Loucy (cell line): ENCODE measurements around the gene IP6K3.

Experiments
- H2AFZ ChIP-seq: fragments of 200-600 bp; sonication (generic); 2 replicates; pipeline ENCODE4 v1.6.0; 2016; ENCODE audit warnings: antibody characterized with exemption, mild to moderate bottlenecking, low read length, moderate library complexity
- H3F3A ChIP-seq: fragments of 200-600 bp; 2 replicates; pipeline ENCODE4 v1.6.0; 2016; ENCODE audit warnings: antibody characterized with exemption, low read depth, mild to moderate bottlenecking
- H3K27me3 ChIP-seq: fragments of 200-600 bp; sonication (generic); 2 replicates; pipeline ENCODE4 v1.6.1; 2014; ENCODE audit warnings: low read length, mild to moderate bottlenecking; ENCODE audit not compliant: insufficient read depth, poor library complexity, severe bottlenecking
- H3K36me3 ChIP-seq: fragments of 200-600 bp; sonication (generic); 2 replicates; pipeline ENCODE4 v1.6.1; 2016; ENCODE audit warnings: low read length; ENCODE audit not compliant: insufficient read depth
- H3K4me1 ChIP-seq: fragments of 200-600 bp; sonication (generic); 2 replicates; pipeline ENCODE4 v1.5.1; 2014; ENCODE audit warnings: low read length, mild to moderate bottlenecking; ENCODE audit not compliant: insufficient read depth, poor library complexity, severe bottlenecking
- H3K4me2 ChIP-seq: fragments of 200-600 bp; sonication (generic); 2 replicates; pipeline ENCODE4 v1.6.0; 2014; ENCODE audit warnings: antibody characterized with exemption, low read length, low read depth, mild to moderate bottlenecking; ENCODE audit not compliant: poor library complexity, severe bottlenecking
- H3K4me3 ChIP-seq: fragments of 200-600 bp; sonication (generic); 2 replicates; pipeline ENCODE4 v1.5.1; 2014; ENCODE audit warnings: low read length, mild to moderate bottlenecking, mixed read lengths; ENCODE audit not compliant: poor library complexity, severe bottlenecking
- H3K79me2 ChIP-seq: fragments of 200-600 bp; sonication (generic); 2 replicates; pipeline ENCODE4 v1.6.1; 2014; ENCODE audit warnings: low read length; ENCODE audit not compliant: insufficient read depth
- H3K9ac ChIP-seq: fragments of 200-600 bp; sonication (generic); 2 replicates; pipeline ENCODE4 v1.6.0; 2014; ENCODE audit warnings: mild to moderate bottlenecking, low read depth, low read length, moderate library complexity; ENCODE audit not compliant: poor library complexity, severe bottlenecking
- H3K9me2 ChIP-seq: fragments of 200-600 bp; sonication (generic); replicated peaks from 2 replicates; pipeline ENCODE4 v1.6.1; 2016; ENCODE audit warnings: low read depth, low read length, mixed read lengths
- H3K9me3 ChIP-seq: fragments of 200-600 bp; sonication (generic); 2 replicates; pipeline ENCODE4 v1.6.1; 2014; ENCODE audit warnings: mild to moderate bottlenecking, antibody characterized with exemption, low read length, low read depth; ENCODE audit not compliant: insufficient read depth
- H4K20me1 ChIP-seq: fragments of 200-600 bp; sonication (generic); 2 replicates; pipeline ENCODE4 v1.6.0; 2014; ENCODE audit warnings: antibody characterized with exemption, low read length, mild to moderate bottlenecking; ENCODE audit not compliant: insufficient read depth, poor library complexity, severe bottlenecking
- EZH2phosphoT487 ChIP-seq: fragments of 200-600 bp; IDR thresholded peaks from 2 replicates; pipeline ENCODE4 v1.6.1; 2018; ENCODE audit warnings: antibody characterized with exemption, mild to moderate bottlenecking, moderate library complexity, borderline replicate concordance
- TF ChIP-seq, protein P1 (sequence below): fragments of 200-600 bp; sonication (generic); conservative IDR thresholded peaks from 2 replicates; pipeline ENCODE4 v1.5.1; 2014; ENCODE audit warnings: mild to moderate bottlenecking, antibody characterized with exemption, low read length

IP6K3 gene

GRCh38 chr6:33766921-33767907 is 20.5 kb upstream of the IP6K3 start:
- Histone ChIP-seq H2AFZ (no peak overlapping the region), H3K4me3 (no peak overlapping the region)
- TF ChIP-seq, protein P1, sequence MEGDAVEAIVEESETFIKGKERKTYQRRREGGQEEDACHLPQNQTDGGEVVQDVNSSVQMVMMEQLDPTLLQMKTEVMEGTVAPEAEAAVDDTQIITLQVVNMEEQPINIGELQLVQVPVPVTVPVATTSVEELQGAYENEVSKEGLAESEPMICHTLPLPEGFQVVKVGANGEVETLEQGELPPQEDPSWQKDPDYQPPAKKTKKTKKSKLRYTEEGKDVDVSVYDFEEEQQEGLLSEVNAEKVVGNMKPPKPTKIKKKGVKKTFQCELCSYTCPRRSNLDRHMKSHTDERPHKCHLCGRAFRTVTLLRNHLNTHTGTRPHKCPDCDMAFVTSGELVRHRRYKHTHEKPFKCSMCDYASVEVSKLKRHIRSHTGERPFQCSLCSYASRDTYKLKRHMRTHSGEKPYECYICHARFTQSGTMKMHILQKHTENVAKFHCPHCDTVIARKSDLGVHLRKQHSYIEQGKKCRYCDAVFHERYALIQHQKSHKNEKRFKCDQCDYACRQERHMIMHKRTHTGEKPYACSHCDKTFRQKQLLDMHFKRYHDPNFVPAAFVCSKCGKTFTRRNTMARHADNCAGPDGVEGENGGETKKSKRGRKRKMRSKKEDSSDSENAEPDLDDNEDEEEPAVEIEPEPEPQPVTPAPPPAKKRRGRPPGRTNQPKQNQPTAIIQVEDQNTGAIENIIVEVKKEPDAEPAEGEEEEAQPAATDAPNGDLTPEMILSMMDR = no peak
- TF ChIP-seq EZH2phosphoT487 = no peak

GRCh38 chr6:33765368-33765767 is 18.7 kb upstream of the IP6K3 start:
- no peaks in the 10 kb centered on the region for H3K27me3 ChIP-seq
- no peaks in the 10 kb centered on the region for H3K36me3 ChIP-seq
- TF ChIP-seq, protein P1 = no peak
- no peak for TF ChIP-seq EZH2phosphoT487
- no peaks in the 10 kb centered on the region for H4K20me1 ChIP-seq
- H3K9me3 ChIP-seq = no peaks in the 10 kb centered on the region
- no peak overlapping the region for H3K4me2 ChIP-seq
- H2AFZ ChIP-seq = no peak overlapping the region
- no peaks in the 10 kb centered on the region for H3F3A ChIP-seq
- no peaks in the 10 kb centered on the region for H3K79me2 ChIP-seq
- no peak overlapping the region for H3K4me3 ChIP-seq
- no peaks in the 10 kb centered on the region for H3K9me2 ChIP-seq
- H3K4me1 ChIP-seq = peaks cover 16% of the 10 kb centered on the region
- H3K9ac ChIP-seq = no peak overlapping the region

More at GRCh38 chr6:33766921-33767907, 20.5 kb upstream of the IP6K3 start:
- peaks cover under 1% of the 10 kb centered on the region; the same call in 1 of the 2 replicates for H3K36me3 ChIP-seq
- no peak overlapping the region for H3K4me2 ChIP-seq
- no peaks in the 10 kb centered on the region for H3K9me3 ChIP-seq
- H4K20me1 ChIP-seq = no peaks in the 10 kb centered on the region
- no peaks in the 10 kb centered on the region for H3K79me2 ChIP-seq
- H3F3A ChIP-seq = no peaks in the 10 kb centered on the region
- no peaks in the 10 kb centered on the region for H3K4me1 ChIP-seq
- H3K9me2 ChIP-seq = no peaks in the 10 kb centered on the region
- H3K27me3 ChIP-seq = no peaks in the 10 kb centered on the region
- H3K9ac ChIP-seq = no peak overlapping the region

GRCh38 chr6:33764036-33764435 is 17.3 kb upstream of the IP6K3 start:
- TF ChIP-seq, protein P1 = no peak
- no peak for TF ChIP-seq EZH2phosphoT487
- Histone ChIP-seq H2AFZ (no peak overlapping the region), H3K4me3 (no peak overlapping the region), H3K4me2 (no peak overlapping the region), H3K9me2 (no peaks in the 10 kb centered on the region), H3K4me1 (peaks cover 22% of the 10 kb centered on the region), H3K9ac (no peak overlapping the region), H4K20me1 (no peaks in the 10 kb centered on the region), H3K27me3 (no peaks in the 10 kb centered on the region), H3K9me3 (no peaks in the 10 kb centered on the region), H3F3A (no peaks in the 10 kb centered on the region), H3K36me3 (no peaks in the 10 kb centered on the region), H3K79me2 (no peaks in the 10 kb centered on the region)
